Body of pancreas (tissue), 4 donors: ENCODE results near the gene RBM22. TPM values are rescaled to one million over a fixed set of nuclear protein-coding genes. Genes with fewer than 3 reads are reported as not detected.

ENCODE experiments used
- ATAC-seq: fragments of 150-250 bp; one replicate; pipeline ENCODE4 v1.9.1; 2016
- DNase-seq, 4 donors: peaks; one replicate each; pipeline ENCODE4 v3.0.0-alpha.2; 2019
- H3K27ac ChIP-seq, 4 donors: fragments of 200-600 bp; sonication (generic); 1 replicate in 3 of 4; 2 replicates in 1 of 4; pipeline versions ENCODE4 v1.5.1 to v1.6.1; 2016 to 2019; ENCODE audit warnings: mild to moderate bottlenecking in 1 of 4, mixed read lengths in 1 of 4, moderate library complexity in 1 of 4
- H3K27me3 ChIP-seq, 2 donors: fragments of 200-600 bp; sonication (generic); one replicate each; pipeline ENCODE4 v1.6.0; 2016; ENCODE audit warnings: mild to moderate bottlenecking in 1 of 2
- H3K36me3 ChIP-seq, 2 donors: fragments of 200-600 bp; sonication (generic); replicated peaks in 1 of 2; 2 replicates each; pipeline ENCODE4 v1.5.1; 2016; ENCODE audit warnings: low read depth in 2 of 2; ENCODE audit not compliant: insufficient read depth in 1 of 2
- H3K4me1 ChIP-seq: fragments of 200-600 bp; sonication (generic); one replicate; pipeline ENCODE4 v1.6.0; 2016
- H3K4me3 ChIP-seq, 2 donors: fragments of 200-600 bp; sonication (generic); 1 replicate in 1 of 2; 2 replicates in 1 of 2; pipeline ENCODE4 v1.5.1; 2016 to 2019
- H3K9me3 ChIP-seq, 3 donors: fragments of 200-600 bp; sonication (generic); 1 replicate in 2 of 3; 2 replicates in 1 of 3; pipeline ENCODE4 v1.5.1; 2016
- CTCF ChIP-seq, 7 experiments: fragments of 450-650 bp in 4 of 7; fragments of 200-600 bp in 3 of 7; sonication (generic) in 3 of 7; IDR thresholded peaks; one replicate each; pipeline ENCODE4 v1.5.1; 2016 to 2019; ENCODE audit warnings: antibody characterized with exemption in 7 of 7
- POLR2A ChIP-seq, 3 donors: fragments of 450-650 bp; IDR thresholded peaks; one replicate each; pipeline ENCODE4 v1.6.1; 2016; ENCODE audit warnings: antibody characterized with exemption in 3 of 3, mild to moderate bottlenecking in 2 of 3
- WGBS, 2 donors: methylation state at CpG; one replicate each; pipeline ENCODE4 v1.1.5; 2017; 5-methylcytosine and 5-hydroxymethylcytosine counted together
- intact Hi-C: fragments of 100-400 bp; cut with DNase I; formaldehyde crosslinking; loops from one replicate; pipeline ENCODE4 v1.15.1; 2023
- total RNA-seq, 2 donors: library from RNA; depleted of rRNA; stranded (reverse); fragments of >200 nt; gene quantifications; one replicate each; pipeline ENCODE4 v1.1.0, GENCODE V29; 2016

RBM22 gene
- total RNA-seq, 2 donors from 2014 or later = 22.8 to 28.7 TPM

- H3K4me3 ChIP-seq = no peak overlapping the region
- H3K9me3 ChIP-seq = no peaks in the 10 kb centered on the region
- no peak for ATAC-seq
- H3K27me3 ChIP-seq = peaks cover 0 to 9% of the 10 kb centered on the region in 2 donors
- intact Hi-C loops = no loop called here
- TF ChIP-seq CTCF (IDR thresholded peaks at IDR 0.05) (no peak), POLR2A (IDR thresholded peaks at IDR 0.05) (no peak)
- H3K27ac ChIP-seq = no peak overlapping the region
- 77 to 86% methylated on average over 6 of the region's 6 CpGs for WGBS, 2 donors
- no peaks in the 10 kb centered on the region for H3K36me3 ChIP-seq
- H3K4me1 ChIP-seq = peaks cover 17% of the 10 kb centered on the region
- no peak for DNase-seq
Observed at GRCh38 chr5:150675069-150675468, 25.8 kb downstream of the RBM22 start.

GRCh38 chr5:150674341-150674821, 26.5 kb downstream of the RBM22 start:
- peaks cover 0 to 9% of the 10 kb centered on the region in 2 donors for H3K27me3 ChIP-seq
- no peak overlapping the region for H3K27ac ChIP-seq
- DNase-seq = no peak
- H3K9me3 ChIP-seq = no peaks in the 10 kb centered on the region
- 72 to 88% methylated on average over 4 of the region's 4 CpGs for WGBS, 2 donors
- H3K4me1 ChIP-seq = peaks cover 17% of the 10 kb centered on the region
- H3K36me3 ChIP-seq = no peaks in the 10 kb centered on the region
- TF ChIP-seq CTCF (IDR thresholded peaks at IDR 0.05) (no peak), POLR2A (IDR thresholded peaks at IDR 0.05) (no peak)
- intact Hi-C loops = no loop called here
- no peak for ATAC-seq
- H3K4me3 ChIP-seq = no peak overlapping the region

- DNase-seq (no peak), ATAC-seq (no peak)
- Histone ChIP-seq H3K4me1 (peaks cover 17% of the 10 kb centered on the region), H3K9me3 (no peaks in the 10 kb centered on the region), H3K27me3 (peaks cover 0 to 9% of the 10 kb centered on the region in 2 donors), H3K27ac (no peak overlapping the region), H3K36me3 (no peaks in the 10 kb centered on the region), H3K4me3 (no peak overlapping the region)
- WGBS, 2 donors = 63 to 72% methylated on average over 7 of the region's 7 CpGs
- intact Hi-C loops = no loop called here
- TF ChIP-seq POLR2A (IDR thresholded peaks at IDR 0.05) = no peak
- no peak for TF ChIP-seq CTCF (IDR thresholded peaks at IDR 0.05)
Observed at GRCh38 chr5:150672884-150673275, 28.0 kb downstream of the RBM22 start.

- Histone ChIP-seq H3K4me1 (peaks cover 17% of the 10 kb centered on the region), H3K27me3 (peaks cover 0 to 9% of the 10 kb centered on the region in 2 donors), H3K4me3 (no peak overlapping the region), H3K36me3 (no peaks in the 10 kb centered on the region), H3K27ac (no peak overlapping the region), H3K9me3 (no peaks in the 10 kb centered on the region)
- TF ChIP-seq POLR2A (IDR thresholded peaks at IDR 0.05) (no peak), CTCF (IDR thresholded peaks at IDR 0.05) (no peak)
- intact Hi-C loops = no loop called here
- WGBS, 2 donors = 4 to 9% methylated on average over 28 to 38 of the region's 38 CpGs
- peak; percentile 43 for ATAC-seq
- DNase-seq = peak in 3 of 4 donors; percentile 31 to 44 (median 39)
Observed at GRCh38 chr5:150672237-150672883, 28.5 kb downstream of the RBM22 start.
